BE2C (cell line): ENCODE measurements around the gene GLCE.

Experiments
- DNase-seq: peaks from one replicate; pipeline ENCODE4 v3.0.0-alpha.2; 2020
- H3K27me3 ChIP-seq: fragments of 250-450 bp; sonication (Bioruptor Pico); 2 replicates; pipeline ENCODE4 v1.5.1; 2020; ENCODE audit warnings: mild to moderate bottlenecking
- H3K36me3 ChIP-seq: fragments of 250-450 bp; sonication (Bioruptor Pico); 2 replicates; pipeline ENCODE4 v1.5.1; 2020; ENCODE audit warnings: mild to moderate bottlenecking
- H3K4me1 ChIP-seq: fragments of 250-450 bp; sonication (Bioruptor Pico); 2 replicates; pipeline ENCODE4 v1.5.1; 2020
- H3K4me3 ChIP-seq: 2 replicates; pipeline ENCODE4 v1.5.1; 2011; ENCODE audit warnings: low read depth, low read length
- H3K9me3 ChIP-seq: fragments of 250-450 bp; sonication (Bioruptor Pico); 2 replicates; pipeline ENCODE4 v1.5.1; 2020
- TF ChIP-seq, protein P1 (sequence below): IDR thresholded peaks from 2 replicates; pipeline ENCODE4 v1.5.1; 2012; ENCODE audit warnings: mild to moderate bottlenecking, low read depth, low read length

The GLCE gene

DNA sequence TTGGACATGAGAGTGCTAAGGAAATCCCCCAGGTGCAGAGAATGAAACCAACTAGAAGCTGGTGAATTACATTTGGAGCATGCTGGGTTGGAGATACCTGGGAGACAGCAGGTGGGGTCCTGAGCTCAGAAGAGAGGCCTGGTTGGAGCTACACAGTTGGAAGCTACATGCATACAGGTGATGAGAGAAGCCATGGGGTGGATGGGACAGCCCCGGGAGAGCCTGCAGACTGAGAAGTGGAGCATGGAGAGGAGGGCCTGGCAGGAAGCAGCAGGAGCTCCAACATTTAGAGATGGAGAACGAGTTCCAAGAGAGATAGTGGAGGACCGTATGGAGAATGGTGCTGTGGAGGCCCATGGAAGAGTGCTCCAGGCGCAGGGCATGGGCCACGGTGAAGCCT lies 148.5 kb downstream of the GLCE start:
- Histone ChIP-seq H3K4me1 (no peaks in the 10 kb centered on the region), H3K4me3 (no peak overlapping the region), H3K9me3 (no peaks in the 10 kb centered on the region), H3K27me3 (no peaks in the 10 kb centered on the region), H3K36me3 (no peaks in the 10 kb centered on the region)
- no peak for DNase-seq
- TF ChIP-seq, protein P1, sequence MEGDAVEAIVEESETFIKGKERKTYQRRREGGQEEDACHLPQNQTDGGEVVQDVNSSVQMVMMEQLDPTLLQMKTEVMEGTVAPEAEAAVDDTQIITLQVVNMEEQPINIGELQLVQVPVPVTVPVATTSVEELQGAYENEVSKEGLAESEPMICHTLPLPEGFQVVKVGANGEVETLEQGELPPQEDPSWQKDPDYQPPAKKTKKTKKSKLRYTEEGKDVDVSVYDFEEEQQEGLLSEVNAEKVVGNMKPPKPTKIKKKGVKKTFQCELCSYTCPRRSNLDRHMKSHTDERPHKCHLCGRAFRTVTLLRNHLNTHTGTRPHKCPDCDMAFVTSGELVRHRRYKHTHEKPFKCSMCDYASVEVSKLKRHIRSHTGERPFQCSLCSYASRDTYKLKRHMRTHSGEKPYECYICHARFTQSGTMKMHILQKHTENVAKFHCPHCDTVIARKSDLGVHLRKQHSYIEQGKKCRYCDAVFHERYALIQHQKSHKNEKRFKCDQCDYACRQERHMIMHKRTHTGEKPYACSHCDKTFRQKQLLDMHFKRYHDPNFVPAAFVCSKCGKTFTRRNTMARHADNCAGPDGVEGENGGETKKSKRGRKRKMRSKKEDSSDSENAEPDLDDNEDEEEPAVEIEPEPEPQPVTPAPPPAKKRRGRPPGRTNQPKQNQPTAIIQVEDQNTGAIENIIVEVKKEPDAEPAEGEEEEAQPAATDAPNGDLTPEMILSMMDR: no peak

DNA sequence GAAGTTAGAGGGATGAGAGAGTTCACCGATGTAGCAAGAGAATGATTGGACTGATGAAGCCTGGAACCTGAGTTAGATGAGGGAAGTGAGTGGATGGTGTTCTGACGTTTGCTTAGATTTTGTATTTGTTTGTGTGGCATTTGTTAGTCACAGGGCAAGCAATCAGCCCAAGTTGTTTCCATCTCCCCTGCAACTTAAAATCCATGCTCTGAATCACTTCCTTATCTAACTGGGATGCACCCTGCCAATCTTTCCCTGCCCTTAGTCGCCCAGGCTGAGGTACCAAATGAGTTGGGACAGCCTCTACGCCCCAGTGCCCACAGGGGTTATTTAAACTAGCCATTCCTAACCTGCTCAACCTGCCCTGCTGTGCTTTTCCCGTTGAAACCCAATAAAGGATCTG lies 150.9 kb downstream of the GLCE start:
- Histone ChIP-seq H3K4me3 (no peak overlapping the region), H3K36me3 (no peaks in the 10 kb centered on the region), H3K9me3 (no peaks in the 10 kb centered on the region), H3K27me3 (no peaks in the 10 kb centered on the region), H3K4me1 (no peaks in the 10 kb centered on the region)
- no peak for DNase-seq
- TF ChIP-seq, protein P1: no peak

GRCh38 chr15:69313432-69314000 lies 153.1 kb downstream of the GLCE start:
- TF ChIP-seq, protein P1: no peak
- no peak for DNase-seq
- Histone ChIP-seq H3K4me3 (no peak overlapping the region), H3K27me3 (no peaks in the 10 kb centered on the region), H3K36me3 (no peaks in the 10 kb centered on the region), H3K4me1 (no peaks in the 10 kb centered on the region), H3K9me3 (no peaks in the 10 kb centered on the region)

DNA sequence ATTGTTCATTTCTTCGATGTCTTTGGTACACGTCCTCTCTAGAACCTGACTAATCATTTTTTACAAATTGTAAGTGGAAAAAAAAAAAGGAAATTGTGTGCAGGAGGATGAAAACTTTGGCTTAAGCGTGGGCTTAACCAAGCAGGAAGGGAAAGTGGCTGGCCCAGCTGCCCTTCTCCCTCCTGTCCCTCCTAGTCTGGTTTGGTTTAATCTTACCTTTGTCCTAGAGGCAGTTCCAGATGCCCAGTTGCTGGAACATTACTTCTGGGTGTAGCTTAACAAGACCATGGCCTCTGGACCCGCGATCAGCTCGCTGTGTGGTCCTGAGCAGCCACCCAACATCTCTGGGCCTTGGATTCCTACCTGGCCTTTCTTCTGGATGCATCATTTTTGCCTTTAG lies 153.7 kb downstream of the GLCE start:
- H3K36me3 ChIP-seq: no peaks in the 10 kb centered on the region
- H3K4me1 ChIP-seq: no peaks in the 10 kb centered on the region
- no peak overlapping the region for H3K4me3 ChIP-seq
- DNase-seq: no peak
- H3K9me3 ChIP-seq: no peaks in the 10 kb centered on the region
- H3K27me3 ChIP-seq: no peaks in the 10 kb centered on the region
- TF ChIP-seq, protein P1: no peak

GRCh38 chr15:69314736-69315135 lies 154.3 kb downstream of the GLCE start:
- Histone ChIP-seq H3K36me3 (no peaks in the 10 kb centered on the region), H3K27me3 (no peaks in the 10 kb centered on the region), H3K4me1 (peaks cover 2% of the 10 kb centered on the region), H3K9me3 (no peaks in the 10 kb centered on the region), H3K4me3 (no peak overlapping the region)
- no peak for DNase-seq
- TF ChIP-seq, protein P1: no peak

GRCh38 chr15:69315402-69316110 lies 155.1 kb downstream of the GLCE start:
- DNase-seq: no peak
- no peaks in the 10 kb centered on the region for H3K9me3 ChIP-seq
- TF ChIP-seq, protein P1: no peak
- no peak overlapping the region for H3K4me3 ChIP-seq
- H3K36me3 ChIP-seq: no peaks in the 10 kb centered on the region
- no peaks in the 10 kb centered on the region for H3K27me3 ChIP-seq
- peaks cover 7% of the 10 kb centered on the region for H3K4me1 ChIP-seq
